Fibroblast of pulmonary artery (primary cell): ENCODE results near the gene HOXA1.
A peak's percentile ranks its signal among the peaks of the same experiment; 100 is the strongest.

ENCODE experiments used
- DNase-seq: peaks from one replicate; pipeline ENCODE4 v3.0.0-alpha.2; 2010; ENCODE audit warnings: low read depth
- H3K4me3 ChIP-seq: replicated peaks from 2 replicates; pipeline ENCODE4 v1.5.1; 2011; ENCODE audit warnings: low read depth, mild to moderate bottlenecking, control low read depth, low read length, moderate library complexity
- TF ChIP-seq, protein P1 (sequence below): IDR thresholded peaks from 2 replicates; pipeline ENCODE4 v1.5.1; 2011; ENCODE audit warnings: mild to moderate bottlenecking, control low read depth, low read length, inconsistent platforms; ENCODE audit errors: missing control alignments

The HOXA1 gene

DNA sequence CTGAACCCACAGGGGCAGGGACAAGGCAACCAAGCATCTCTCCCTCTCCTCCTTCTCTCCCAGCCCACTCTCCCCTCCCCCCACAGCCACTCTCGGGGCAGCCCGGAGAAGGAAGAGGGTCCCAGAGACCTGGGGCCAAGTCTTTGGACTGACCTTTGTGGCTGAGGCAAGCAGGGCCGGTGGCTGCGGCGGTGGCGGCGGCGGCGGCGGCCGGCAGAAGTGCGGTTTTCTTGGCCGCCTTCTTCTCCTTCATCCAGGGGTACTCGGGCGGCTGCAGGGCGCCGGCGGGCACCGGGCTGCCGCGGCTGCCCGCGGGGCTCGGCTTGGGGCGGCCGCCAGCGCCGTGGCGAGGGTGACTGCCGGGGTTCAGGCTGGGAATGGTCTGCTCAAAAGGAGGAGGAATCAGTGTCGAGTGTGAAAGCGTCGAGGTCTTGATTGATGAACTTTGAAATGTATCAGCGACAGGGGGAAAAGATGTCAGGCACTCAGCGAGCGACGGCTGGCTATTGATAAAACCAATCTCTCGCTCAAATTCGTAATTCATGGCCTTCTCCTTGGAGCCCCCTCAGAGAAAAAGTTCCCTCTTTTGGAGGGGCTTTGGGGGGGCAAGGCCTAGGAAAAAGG is 6.3 kb upstream of the HOXA1 start:
- TF ChIP-seq, protein P1, sequence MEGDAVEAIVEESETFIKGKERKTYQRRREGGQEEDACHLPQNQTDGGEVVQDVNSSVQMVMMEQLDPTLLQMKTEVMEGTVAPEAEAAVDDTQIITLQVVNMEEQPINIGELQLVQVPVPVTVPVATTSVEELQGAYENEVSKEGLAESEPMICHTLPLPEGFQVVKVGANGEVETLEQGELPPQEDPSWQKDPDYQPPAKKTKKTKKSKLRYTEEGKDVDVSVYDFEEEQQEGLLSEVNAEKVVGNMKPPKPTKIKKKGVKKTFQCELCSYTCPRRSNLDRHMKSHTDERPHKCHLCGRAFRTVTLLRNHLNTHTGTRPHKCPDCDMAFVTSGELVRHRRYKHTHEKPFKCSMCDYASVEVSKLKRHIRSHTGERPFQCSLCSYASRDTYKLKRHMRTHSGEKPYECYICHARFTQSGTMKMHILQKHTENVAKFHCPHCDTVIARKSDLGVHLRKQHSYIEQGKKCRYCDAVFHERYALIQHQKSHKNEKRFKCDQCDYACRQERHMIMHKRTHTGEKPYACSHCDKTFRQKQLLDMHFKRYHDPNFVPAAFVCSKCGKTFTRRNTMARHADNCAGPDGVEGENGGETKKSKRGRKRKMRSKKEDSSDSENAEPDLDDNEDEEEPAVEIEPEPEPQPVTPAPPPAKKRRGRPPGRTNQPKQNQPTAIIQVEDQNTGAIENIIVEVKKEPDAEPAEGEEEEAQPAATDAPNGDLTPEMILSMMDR: no peak
- H3K4me3 ChIP-seq: peak overlapping the region; percentile 8
- DNase-seq: no peak

DNA sequence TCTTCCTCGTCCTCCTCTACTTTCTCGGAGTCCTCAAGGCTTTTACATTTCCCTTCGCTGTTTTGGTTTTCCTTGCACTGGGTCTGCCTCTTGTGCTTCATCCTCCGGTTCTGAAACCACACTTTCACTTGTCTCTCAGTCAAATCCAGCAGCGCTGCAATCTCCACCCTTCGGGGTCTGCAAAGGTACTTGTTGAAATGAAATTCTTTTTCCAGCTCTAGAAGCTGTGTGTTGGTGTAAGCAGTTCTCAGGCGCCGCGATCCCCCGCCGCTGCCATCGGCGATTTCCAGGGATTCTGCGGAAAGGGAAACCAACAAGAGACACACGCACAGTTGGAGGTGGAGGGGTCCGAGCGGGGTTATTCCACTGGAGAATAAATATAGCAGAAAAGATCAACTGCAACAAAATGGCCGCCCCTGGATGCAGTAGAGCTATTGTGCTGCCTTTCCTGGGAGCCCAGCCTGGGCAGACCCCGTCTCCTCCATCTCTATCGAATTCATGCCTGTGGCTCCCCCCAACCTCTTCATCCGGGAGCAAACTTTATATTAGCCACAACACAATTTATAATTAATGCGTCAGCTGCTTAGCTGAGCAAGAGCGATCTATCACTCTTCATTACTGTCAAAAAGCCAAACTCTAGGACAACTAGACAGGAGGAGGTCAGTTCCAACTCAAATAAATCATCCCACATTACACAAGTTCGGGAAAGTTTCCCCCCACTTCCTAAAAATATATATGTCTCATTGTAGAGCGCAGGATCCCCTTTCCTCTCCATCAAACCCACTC is 5.6 kb upstream of the HOXA1 start:
- H3K4me3 ChIP-seq: peak overlapping the region; percentile 22
- TF ChIP-seq, protein P1: no peak
- DNase-seq: peak; percentile 47

DNA sequence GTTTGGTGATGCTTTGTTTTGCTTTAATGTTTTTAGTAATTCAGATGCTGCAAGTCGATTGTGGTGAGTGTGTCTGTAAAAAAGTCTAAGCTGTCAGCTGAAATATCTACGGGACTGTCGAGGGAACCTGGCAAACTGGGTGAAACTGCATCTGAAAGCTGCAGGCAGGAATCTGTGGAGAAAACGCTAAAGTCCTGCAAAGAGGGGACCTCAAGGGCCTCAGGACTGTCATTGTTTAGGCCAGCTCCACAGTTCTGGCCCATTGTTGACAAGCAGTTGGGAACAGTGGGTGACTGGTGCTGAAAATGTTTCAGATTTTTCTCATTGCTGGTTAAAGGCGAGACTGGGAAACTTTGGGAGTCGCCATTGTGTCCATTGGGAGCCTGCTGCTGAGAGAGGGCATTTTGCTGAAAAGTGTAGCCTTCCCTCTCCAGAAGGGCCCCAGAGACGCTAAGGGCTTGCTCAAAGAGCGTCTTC is 4.9 kb upstream of the HOXA1 start:
- TF ChIP-seq, protein P1: no peak
- no peak for DNase-seq
- H3K4me3 ChIP-seq: peak overlapping the region; percentile 22

DNA sequence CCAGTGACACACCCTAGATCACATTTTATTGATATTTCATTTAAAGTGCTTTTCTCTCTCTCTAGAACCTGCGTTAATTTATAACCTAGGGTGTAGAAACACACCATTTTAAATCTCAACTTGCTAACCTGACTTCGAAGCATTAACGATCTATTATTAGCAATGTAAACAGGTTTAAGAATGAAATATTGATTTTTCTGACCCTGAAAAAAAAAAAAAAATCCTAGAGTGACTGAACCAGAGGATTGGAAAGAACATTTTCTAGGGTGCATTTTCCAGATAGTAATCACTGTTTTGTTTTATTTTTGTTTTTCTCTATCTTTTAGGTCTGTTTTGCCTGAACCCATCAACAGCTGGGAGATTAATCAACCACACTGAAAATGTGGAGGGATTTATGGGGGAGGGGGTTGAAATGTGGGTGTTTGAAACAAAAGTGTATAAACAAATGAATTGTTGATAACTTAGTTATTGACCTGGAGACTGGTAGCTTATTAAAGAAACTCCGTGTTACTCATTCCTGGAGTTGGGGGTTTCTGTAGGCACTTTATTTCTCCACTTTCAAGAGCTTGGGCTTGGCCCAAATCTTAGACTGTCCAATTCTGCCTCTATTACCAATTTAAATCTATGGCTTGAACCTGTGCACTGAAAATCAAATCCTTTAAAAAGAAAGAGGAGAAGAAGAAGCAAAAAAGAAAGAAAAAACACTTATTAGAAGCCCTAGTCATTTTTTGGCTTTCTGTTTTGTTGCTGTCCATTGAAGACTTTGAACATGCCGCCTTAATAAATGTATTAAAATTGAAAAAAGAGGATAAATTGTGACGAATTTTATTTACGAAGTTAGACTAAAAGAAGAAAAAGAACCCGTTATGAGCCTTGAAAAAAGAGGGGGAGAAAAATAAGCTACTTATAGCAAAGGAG is 3.9 kb upstream of the HOXA1 start:
- H3K4me3 ChIP-seq: no peak overlapping the region
- TF ChIP-seq, protein P1: no peak
- no peak for DNase-seq

DNA sequence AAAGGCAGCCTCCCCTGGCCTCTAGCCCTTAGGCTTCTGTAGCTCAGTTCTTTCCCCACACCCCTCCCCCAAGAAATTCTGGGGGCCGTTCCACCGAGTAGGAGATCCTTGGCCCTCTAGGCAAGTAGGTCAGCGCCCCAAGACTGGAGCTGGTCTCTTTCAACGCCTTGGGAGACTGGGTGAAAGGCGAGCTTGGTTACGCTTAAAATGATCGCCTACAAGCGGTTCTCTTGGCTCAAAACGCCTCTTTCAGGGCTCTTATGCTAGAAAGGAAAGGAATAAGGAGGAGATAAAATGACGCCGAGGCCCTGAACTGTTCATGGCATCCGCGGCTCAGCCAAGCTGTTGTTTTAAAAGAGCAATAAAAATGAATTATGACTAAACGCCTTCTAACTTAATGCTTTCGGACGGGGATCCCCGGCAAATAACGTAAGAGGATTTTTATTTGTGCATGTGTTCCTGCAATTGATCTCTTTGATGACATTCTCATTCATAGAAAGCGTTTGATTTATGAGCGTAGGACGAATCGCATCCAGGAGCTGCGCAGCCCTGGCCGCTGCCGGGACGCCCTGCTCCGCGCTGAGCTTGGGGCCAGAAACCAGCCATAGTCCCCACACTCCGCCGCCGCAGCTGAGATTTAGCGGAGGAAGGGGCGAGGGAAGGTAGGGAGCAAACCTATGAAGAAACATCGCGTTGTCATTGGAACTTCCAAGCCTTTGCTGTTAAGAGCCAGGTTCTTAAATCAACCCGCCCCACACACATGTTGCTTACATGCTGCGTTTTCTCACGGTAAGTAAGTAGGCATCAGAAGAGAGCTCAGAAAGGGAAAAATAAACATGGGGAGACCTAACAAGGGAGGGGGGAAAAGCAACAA is 3.0 kb upstream of the HOXA1 start:
- DNase-seq: no peak
- H3K4me3 ChIP-seq: peak overlapping the region; percentile 55
- TF ChIP-seq, protein P1: no peak
